Smooth muscle cell (in vitro differentiated cells): ENCODE results near the gene CHN2. TPM values are rescaled to one million over a fixed set of nuclear protein-coding genes. Genes with fewer than 3 reads are reported as not detected.

ENCODE experiments used
- DNase-seq: peaks from one replicate; lab custom pipeline; 2025; ENCODE audit not compliant: unreplicated experiment; lab: John Stamatoyannopoulos, UW
- H2AFZ ChIP-seq: fragments of 200-600 bp; sonication (generic); 2 replicates; pipeline ENCODE4 v1.6.0; 2016; ENCODE audit warnings: antibody characterized with exemption, low read depth, mild to moderate bottlenecking
- H3F3A ChIP-seq: fragments of 200-600 bp; sonication (generic); 2 replicates; pipeline ENCODE4 v1.6.0; 2017; ENCODE audit warnings: antibody characterized with exemption, low read depth
- H3K27ac ChIP-seq: fragments of 200-600 bp; sonication (generic); 2 replicates; pipeline ENCODE4 v1.5.1; 2016; ENCODE audit warnings: low read depth, mild to moderate bottlenecking
- H3K27me3 ChIP-seq: fragments of 200-600 bp; sonication (generic); 2 replicates; pipeline ENCODE4 v1.6.1; 2016; ENCODE audit warnings: low read depth, mild to moderate bottlenecking
- H3K36me3 ChIP-seq: fragments of 200-600 bp; sonication (generic); 2 replicates; pipeline ENCODE4 v1.5.1; 2016; ENCODE audit warnings: low read depth
- H3K4me1 ChIP-seq: fragments of 200-600 bp; sonication (generic); 2 replicates; pipeline ENCODE4 v1.5.1; 2016; ENCODE audit warnings: low read depth
- H3K4me2 ChIP-seq: fragments of 200-600 bp; sonication (generic); 2 replicates; pipeline ENCODE4 v1.6.0; 2016; ENCODE audit warnings: mild to moderate bottlenecking
- H3K4me3 ChIP-seq: fragments of 200-600 bp; sonication (generic); 2 replicates; pipeline ENCODE4 v1.5.1; 2016; ENCODE audit warnings: mild to moderate bottlenecking
- H3K79me2 ChIP-seq: fragments of 200-600 bp; sonication (generic); 2 replicates; pipeline ENCODE4 v1.6.0; 2016; ENCODE audit warnings: low read depth, mild to moderate bottlenecking
- H3K9ac ChIP-seq: fragments of 200-600 bp; sonication (generic); 2 replicates; pipeline ENCODE4 v1.6.0; 2016; ENCODE audit warnings: low read depth
- H3K9me3 ChIP-seq: fragments of 200-600 bp; sonication (generic); replicated peaks from 2 replicates; pipeline ENCODE4 v1.5.1; 2016; ENCODE audit warnings: low read depth
- H4K20me1 ChIP-seq: fragments of 200-600 bp; sonication (generic); 2 replicates; pipeline ENCODE4 v1.6.0; 2016; ENCODE audit warnings: low read depth
- WGBS: methylation state at CpG from one replicate; pipeline ENCODE4 v1.1.7; 2016; ENCODE audit warnings: low lambda C conversion rate; 5-methylcytosine and 5-hydroxymethylcytosine counted together
- polyA plus RNA-seq: library from polyadenylated mRNA; unstranded; fragments of >200 nt; fragmentation: Nextera tagmentation; extraction: Ambion mirVana; gene quantifications from 2 replicates; pipeline ENCODE4 v1.2.1, GENCODE V29; 2016
- total RNA-seq: library from RNA; depleted of rRNA; stranded (reverse); fragments of >200 nt; gene quantifications from 2 replicates; pipeline ENCODE4 v1.2.3, GENCODE V29; 2014
- TF ChIP-seq, protein P1 (sequence below): fragments of 200-600 bp; sonication (generic); IDR thresholded peaks from 2 replicates; pipeline ENCODE4 v1.5.1; 2017; ENCODE audit warnings: borderline replicate concordance, mild to moderate bottlenecking, antibody characterized with exemption; ENCODE audit not compliant: insufficient read depth, poor library complexity, severe bottlenecking

The CHN2 gene
- total and polyA plus RNA-seq, 2 experiments from 2014 or later, result 7.4 to 20.7 TPM

DNA sequence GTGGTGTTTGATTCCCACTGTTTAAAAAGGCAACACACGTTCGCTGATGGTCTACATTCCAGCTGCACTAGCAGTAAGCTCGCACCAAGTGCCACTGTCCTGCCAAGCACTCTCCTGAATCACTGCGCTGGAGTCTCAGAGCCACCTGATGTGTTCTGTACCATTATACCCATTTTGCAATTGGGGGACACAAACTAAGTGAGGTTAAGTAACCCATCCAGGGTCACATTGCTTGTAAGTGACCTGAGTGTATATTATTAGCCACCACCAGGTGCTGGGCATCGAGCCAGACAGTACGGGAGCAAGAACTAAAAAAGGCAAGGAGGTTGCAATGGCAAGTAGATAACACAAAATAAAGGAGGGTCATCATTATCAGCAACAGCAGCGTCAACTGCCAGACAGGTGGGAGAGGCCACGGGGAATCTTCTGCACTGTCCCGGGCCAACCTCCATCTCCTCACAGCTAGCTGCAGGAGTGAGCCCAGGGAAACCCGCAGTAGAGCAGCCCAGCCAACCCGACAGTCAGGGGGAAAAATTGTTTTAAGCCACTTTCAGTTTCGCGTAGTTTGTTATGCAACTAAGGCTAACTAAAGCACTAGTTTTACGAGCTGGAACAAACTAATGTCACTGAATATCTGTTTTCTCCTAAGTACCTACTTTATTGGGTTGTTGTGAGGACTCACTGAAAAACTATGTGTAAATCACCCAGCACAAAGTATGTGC lies 47.5 kb upstream of the CHN2 start:
- TF ChIP-seq, protein P1, sequence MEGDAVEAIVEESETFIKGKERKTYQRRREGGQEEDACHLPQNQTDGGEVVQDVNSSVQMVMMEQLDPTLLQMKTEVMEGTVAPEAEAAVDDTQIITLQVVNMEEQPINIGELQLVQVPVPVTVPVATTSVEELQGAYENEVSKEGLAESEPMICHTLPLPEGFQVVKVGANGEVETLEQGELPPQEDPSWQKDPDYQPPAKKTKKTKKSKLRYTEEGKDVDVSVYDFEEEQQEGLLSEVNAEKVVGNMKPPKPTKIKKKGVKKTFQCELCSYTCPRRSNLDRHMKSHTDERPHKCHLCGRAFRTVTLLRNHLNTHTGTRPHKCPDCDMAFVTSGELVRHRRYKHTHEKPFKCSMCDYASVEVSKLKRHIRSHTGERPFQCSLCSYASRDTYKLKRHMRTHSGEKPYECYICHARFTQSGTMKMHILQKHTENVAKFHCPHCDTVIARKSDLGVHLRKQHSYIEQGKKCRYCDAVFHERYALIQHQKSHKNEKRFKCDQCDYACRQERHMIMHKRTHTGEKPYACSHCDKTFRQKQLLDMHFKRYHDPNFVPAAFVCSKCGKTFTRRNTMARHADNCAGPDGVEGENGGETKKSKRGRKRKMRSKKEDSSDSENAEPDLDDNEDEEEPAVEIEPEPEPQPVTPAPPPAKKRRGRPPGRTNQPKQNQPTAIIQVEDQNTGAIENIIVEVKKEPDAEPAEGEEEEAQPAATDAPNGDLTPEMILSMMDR, result no peak
- no peak for DNase-seq
- H3K27me3 ChIP-seq, result peaks cover 36% of the 10 kb centered on the region
- H3F3A ChIP-seq, result no peaks in the 10 kb centered on the region
- H3K4me2 ChIP-seq, result peak overlapping the region; percentile 85
- H3K36me3 ChIP-seq, result no peaks in the 10 kb centered on the region
- no peak overlapping the region for H3K9ac ChIP-seq
- no peak overlapping the region for H3K27ac ChIP-seq
- peak overlapping the region; percentile 54 for H3K4me3 ChIP-seq
- 35% methylated on average over 14 of the region's 14 CpGs for WGBS
- no peaks in the 10 kb centered on the region for H3K9me3 ChIP-seq
- H4K20me1 ChIP-seq, result no peaks in the 10 kb centered on the region
- H3K4me1 ChIP-seq, result peaks cover 7% of the 10 kb centered on the region
- no peaks in the 10 kb centered on the region for H3K79me2 ChIP-seq
- H2AFZ ChIP-seq, result no peak overlapping the region

DNA sequence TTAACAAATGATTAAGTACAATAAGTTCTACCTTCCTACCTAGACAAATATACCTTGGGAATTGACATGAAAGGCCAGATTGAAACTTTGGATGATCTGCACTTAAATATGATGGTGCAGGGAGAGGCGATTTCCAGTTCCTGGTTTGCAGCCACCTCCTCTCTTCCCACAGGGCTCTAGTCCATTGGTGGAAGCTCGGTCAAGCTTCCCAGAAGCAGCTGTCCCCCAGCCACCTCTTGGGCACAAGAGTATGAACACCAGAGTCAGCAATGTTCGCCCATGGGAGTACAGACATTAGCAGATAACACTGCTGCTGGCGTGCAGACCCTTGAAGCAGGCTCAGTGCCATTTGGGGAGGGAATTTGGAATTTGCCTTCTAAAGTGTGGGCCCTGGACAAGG lies 46.8 kb upstream of the CHN2 start:
- Histone ChIP-seq H3K36me3 (no peaks in the 10 kb centered on the region), H3K4me1 (peaks cover 7% of the 10 kb centered on the region), H3K27me3 (peaks cover 34% of the 10 kb centered on the region), H3K79me2 (no peaks in the 10 kb centered on the region), H4K20me1 (no peaks in the 10 kb centered on the region), H3K9me3 (no peaks in the 10 kb centered on the region), H2AFZ (no peak overlapping the region), H3K4me3 (no peak overlapping the region), H3K4me2 (no peak overlapping the region), H3K9ac (no peak overlapping the region), H3F3A (no peaks in the 10 kb centered on the region), H3K27ac (no peak overlapping the region)
- DNase-seq, result no peak
- TF ChIP-seq, protein P1, result no peak
- WGBS, result 92% methylated on average over 4 of the region's 4 CpGs

DNA sequence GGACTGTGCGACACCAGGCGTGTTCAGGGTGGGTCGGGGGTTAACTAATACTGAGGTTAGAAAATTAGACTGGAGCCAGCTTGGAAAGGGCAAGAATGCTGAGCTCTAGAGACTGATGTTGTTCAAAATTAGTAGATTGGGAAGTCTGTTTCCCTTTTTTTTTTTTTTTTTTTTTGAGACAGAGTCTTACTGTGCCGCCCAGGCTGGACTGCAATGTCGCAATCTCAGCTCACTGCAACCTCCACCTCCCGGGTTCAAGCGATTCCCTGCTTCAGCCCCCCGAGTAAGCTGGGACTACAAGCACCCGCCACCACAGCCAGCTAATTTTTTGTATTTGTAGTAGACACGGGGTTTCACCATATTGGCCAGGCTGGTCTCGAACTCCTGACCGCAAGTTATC lies 45.5 kb upstream of the CHN2 start:
- no peaks in the 10 kb centered on the region for H3K79me2 ChIP-seq
- H3K9me3 ChIP-seq, result no peaks in the 10 kb centered on the region
- 95% methylated on average over 12 of the region's 12 CpGs for WGBS
- H3K27me3 ChIP-seq, result peaks cover 23% of the 10 kb centered on the region
- no peak for DNase-seq
- no peaks in the 10 kb centered on the region for H3K36me3 ChIP-seq
- no peak overlapping the region for H3K9ac ChIP-seq
- H2AFZ ChIP-seq, result no peak overlapping the region
- peaks cover 7% of the 10 kb centered on the region for H3K4me1 ChIP-seq
- no peak overlapping the region for H3K4me3 ChIP-seq
- H3K4me2 ChIP-seq, result no peak overlapping the region
- H3K27ac ChIP-seq, result no peak overlapping the region
- TF ChIP-seq, protein P1, result no peak
- no peaks in the 10 kb centered on the region for H3F3A ChIP-seq
- no peaks in the 10 kb centered on the region for H4K20me1 ChIP-seq

DNA sequence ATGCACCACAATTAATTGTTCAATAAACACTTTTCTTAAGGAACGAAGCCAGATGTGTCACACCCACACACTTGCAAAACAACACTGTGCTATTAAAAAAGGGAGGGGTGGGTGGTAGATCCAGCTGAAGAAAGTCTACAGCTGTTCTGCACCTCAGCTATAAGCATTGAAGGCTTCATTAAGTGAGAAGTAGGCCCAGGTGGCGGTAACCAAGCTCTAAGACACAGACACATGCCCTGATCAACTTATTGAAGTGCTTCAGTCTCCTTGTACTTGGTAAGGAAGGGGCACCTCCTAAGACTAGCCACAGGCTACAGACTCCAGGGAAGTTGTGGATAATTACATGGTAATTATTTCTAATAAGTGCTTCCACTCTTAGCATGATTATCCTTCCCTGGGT lies 43.7 kb upstream of the CHN2 start:
- Histone ChIP-seq H3K9me3 (no peaks in the 10 kb centered on the region), H3K79me2 (no peaks in the 10 kb centered on the region), H2AFZ (no peak overlapping the region), H3K4me3 (no peak overlapping the region), H3K36me3 (no peaks in the 10 kb centered on the region), H3K4me2 (no peak overlapping the region), H3K4me1 (peaks cover 1% of the 10 kb centered on the region), H3K9ac (no peak overlapping the region), H3K27me3 (peaks cover 5% of the 10 kb centered on the region), H3F3A (no peaks in the 10 kb centered on the region), H3K27ac (no peak overlapping the region), H4K20me1 (no peaks in the 10 kb centered on the region)
- 79% methylated on average over 2 of the region's 2 CpGs for WGBS
- TF ChIP-seq, protein P1, result no peak
- no peak for DNase-seq
